HepG2 (cell line): ENCODE results near the gene HS3ST4. TPM values are rescaled to one million over a fixed set of nuclear protein-coding genes. Genes with fewer than 3 reads are reported as not detected.

Experiments used
- ATAC-seq: fragments of 200-7000 bp; cut with Tn5 transposase; 3 replicates; pipeline ENCODE4 v1.9.1; 2020; ENCODE audit warnings: mild to moderate bottlenecking, moderate library complexity
- BruUV-seq: library from RNA; stranded (reverse); fragments of 400-500 nt; replicated peaks from 2 replicates; lab custom pipeline; 2021; lab: Mats Ljungman, UMichigan
- CTCF ChIA-PET: fragments of 300-600 bp; formaldehyde crosslinking; extraction: SDS; loops from one replicate; lab custom pipeline; 2021; ENCODE audit warnings: low total read pairs, inconsistent platforms, low intra/inter-chr PET ratio; lab: Yijun Ruan, JAX
- POLR2A ChIA-PET: fragments of 350-600 bp; sonication (Branson Sonifier 250); formaldehyde crosslinking; loops from one replicate; lab custom pipeline; 2020; ENCODE audit warnings: antibody characterized with exemption, inconsistent platforms; lab: Yijun Ruan, JAX
- DNase-seq: peaks from one replicate; pipeline ENCODE4 v3.0.0-alpha.2; 2015; ENCODE audit warnings: low spot score
- FAIRE-seq: peaks from 3 replicates; lab custom pipeline; 2011; peaks lifted over from hg19 to GRCh38; lab: Jason Lieb, UNC
- H2AFZ ChIP-seq: one replicate; pipeline ENCODE4 v1.6.1; 2011; ENCODE audit warnings: low read length, inconsistent platforms
- H3K27ac ChIP-seq: fragments of 300-600 bp; 3 replicates; pipeline ENCODE4 v1.8.0; 2011; ENCODE audit warnings: mixed run types, mild to moderate bottlenecking, mixed read lengths, low read length, inconsistent platforms; ENCODE audit not compliant: insufficient read depth; ENCODE audit errors: extremely low read length
- H3K27me3 ChIP-seq, 2 experiments: fragments of 200-600 bp in 1 of 2; 2 replicates in 1 of 2; 3 replicates in 1 of 2; pipeline versions ENCODE4 v1.6.0 to v1.8.0; 2011; ENCODE audit warnings: low read length in 2 of 2, mild to moderate bottlenecking in 2 of 2, moderate library complexity in 2 of 2, inconsistent platforms in 1 of 2; ENCODE audit not compliant: insufficient read depth in 2 of 2, control insufficient read depth in 1 of 2
- H3K36me3 ChIP-seq, 2 experiments: fragments of 200-600 bp in 1 of 2; replicated peaks in 1 of 2; 2 replicates in 1 of 2; 3 replicates in 1 of 2; pipeline versions ENCODE4 v1.5.1 to v1.8.0; 2011; ENCODE audit warnings: low read length in 2 of 2, inconsistent platforms in 1 of 2; ENCODE audit not compliant: insufficient read depth in 2 of 2, control insufficient read depth in 1 of 2
- H3K4me1 ChIP-seq: 2 replicates; pipeline ENCODE4 v1.5.1; 2012; ENCODE audit warnings: low read length, inconsistent platforms; ENCODE audit not compliant: insufficient read depth
- H3K4me2 ChIP-seq: 2 replicates; pipeline ENCODE4 v1.6.0; 2011; ENCODE audit warnings: low read depth, low read length, inconsistent platforms
- H3K4me3 ChIP-seq, 3 experiments: fragments of 200-600 bp in 1 of 3; sonication (generic), shearing (Covaris generic) in 1 of 3; replicated peaks in 1 of 3; 2 replicates each; pipeline ENCODE4 v1.5.1; 2011 to 2016; ENCODE audit warnings: low read length in 3 of 3, inconsistent platforms in 2 of 3, low read depth in 2 of 3, mild to moderate bottlenecking in 2 of 3, control low read depth in 1 of 3, mixed read lengths in 1 of 3; ENCODE audit not compliant: insufficient read depth in 1 of 3
- H3K79me2 ChIP-seq: one replicate; pipeline ENCODE4 v1.6.1; 2011; ENCODE audit warnings: low read length, inconsistent platforms; ENCODE audit not compliant: insufficient read depth
- H3K9ac ChIP-seq: 2 replicates; pipeline ENCODE4 v1.6.0; 2011; ENCODE audit warnings: mild to moderate bottlenecking, low read depth, low read length, inconsistent platforms; ENCODE audit not compliant: insufficient read depth
- H3K9me3 ChIP-seq: 2 replicates; pipeline ENCODE4 v1.5.1; 2012; ENCODE audit warnings: mild to moderate bottlenecking, low read length
- H4K20me1 ChIP-seq: 2 replicates; pipeline ENCODE4 v1.6.0; 2011; ENCODE audit warnings: inconsistent platforms, mild to moderate bottlenecking, low read length, moderate library complexity; ENCODE audit not compliant: insufficient read depth
- E2F5 ChIP-seq: sonication (generic); formaldehyde crosslinking; conservative IDR thresholded peaks from 2 replicates; pipeline ENCODE4 v1.4.0; 2020; ENCODE audit warnings: missing genetic modification reagents
- PTBP1 ChIP-seq: fragments of 200-400 bp; formaldehyde crosslinking; IDR thresholded peaks from 2 replicates; pipeline ENCODE4 v1.6.1; 2018; ENCODE audit warnings: low read length, low read depth; ENCODE audit not compliant: poor library complexity, severe bottlenecking
- SUZ12 ChIP-seq: fragments of 150-350 bp; IDR thresholded peaks from 2 replicates; pipeline ENCODE4 v1.6.1; 2014; ENCODE audit warnings: low read depth, low read length
- ZNF609 ChIP-seq: sonication (generic); formaldehyde crosslinking; IDR thresholded peaks from 2 replicates; pipeline ENCODE4 v1.4.0; 2020; ENCODE audit warnings: mild to moderate bottlenecking, missing genetic modification reagents, borderline replicate concordance
- WGBS: methylation state at CpG from one replicate; pipeline ENCODE4 v1.1.6; 2017; ENCODE audit warnings: low lambda C conversion rate; 5-methylcytosine and 5-hydroxymethylcytosine counted together
- in situ Hi-C: cut with HindIII; loops from 2 replicates; pipeline ENCODE4 v1.10.0; 2017; ENCODE audit warnings: low pct_unique_long_range_greater_than_20kb; ENCODE audit not compliant: extremely low pct_ligation_motif_present
- intact Hi-C: fragments of 100-400 bp; cut with micrococcal nuclease; formaldehyde crosslinking; loops from one replicate; pipeline ENCODE4 v1.10.0; 2022; ENCODE audit not compliant: unreplicated experiment
- polyA plus RNA-seq, 8 experiments: library from polyadenylated mRNA; depleted of rRNA in 3 of 8; stranded (reverse) in 7 of 8; unstranded in 1 of 8; fragments of >200 nt; fragmentation: Illumina TruSeq in 4 of 8; extraction: Trizol in 4 of 8; gene quantifications; 2 replicates each; pipeline versions ENCODE4 v1.2.1 to v1.2.3, GENCODE V29; 2011 to 2016; ENCODE audit warnings: low read depth in 4 of 8, missing spikeins in 1 of 8, mixed read lengths in 1 of 8; ENCODE audit not compliant: insufficient read depth in 1 of 8
- total RNA-seq, 5 experiments: library from RNA; depleted of rRNA; stranded (reverse); fragments of >200 nt; fragmentation: Illumina TruSeq; extraction: Trizol; gene quantifications; 2 replicates each; pipeline ENCODE4 v1.2.3, GENCODE V29; 2016; ENCODE audit warnings: low read depth in 1 of 5
- TF ChIP-seq, protein P1 (sequence below): IDR thresholded peaks from 2 replicates; pipeline ENCODE4 v1.6.1; 2016; ENCODE audit warnings: mild to moderate bottlenecking

Gene HS3ST4
- total and polyA plus RNA-seq, 2 of the 13 experiments (the other 11 are each of a cell fraction or from before 2014, with no cell fraction given), result not detected

DNA sequence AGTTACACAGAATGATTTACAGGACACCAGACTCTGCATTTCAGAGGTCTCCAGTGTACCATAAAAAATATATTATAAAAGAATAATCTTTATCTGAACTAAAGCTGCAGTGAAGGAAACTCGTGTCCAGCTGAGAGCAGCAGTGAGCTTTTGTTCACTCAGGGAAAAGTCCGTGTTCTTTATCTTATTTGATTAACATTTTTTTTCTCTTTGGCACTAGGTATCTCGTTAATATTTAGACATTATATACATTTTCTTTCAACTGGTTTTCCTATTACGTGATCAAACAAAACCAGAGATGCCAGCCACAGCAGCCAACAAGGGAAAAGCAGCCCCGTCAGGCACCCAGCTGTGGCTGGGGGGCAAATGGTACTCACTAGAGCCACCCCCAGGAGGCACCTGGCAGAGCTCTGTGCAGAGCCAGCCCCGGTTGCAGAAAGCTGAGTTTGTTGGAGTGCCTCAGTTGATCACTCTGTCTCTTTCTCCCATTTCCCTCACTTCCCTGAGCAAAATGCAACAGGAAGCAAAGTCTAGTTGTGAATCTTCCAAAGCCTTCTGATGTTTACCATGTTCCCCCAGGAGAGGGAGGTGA lies 1.1 kb upstream of the HS3ST4 start:
- FAIRE-seq (no peak), DNase-seq (no peak)
- H3K4me2 ChIP-seq, result no peak overlapping the region
- no peaks in the 10 kb centered on the region for H4K20me1 ChIP-seq
- H3K27ac ChIP-seq, result no peak overlapping the region
- H3K9me3 ChIP-seq, result no peaks in the 10 kb centered on the region
- POLR2A ChIA-PET, result no interaction called here
- peaks cover 17% of the 10 kb centered on the region; the same call in 1 of the 2 replicates for H3K4me1 ChIP-seq
- H3K27me3 ChIP-seq, result peaks cover 14 to 60% of the 10 kb centered on the region in 2 experiments
- no peaks in the 10 kb centered on the region for H3K36me3 ChIP-seq
- intact Hi-C loops, result loop anchor here (10.0 kb wide), 1 partner anchor 1456 kb away; no protein-coding TSS in a partner anchor
- H2AFZ ChIP-seq, result no peak overlapping the region
- TF ChIP-seq ZNF609, result no peak
- TF ChIP-seq PTBP1, result no peak
- TF ChIP-seq SUZ12, result no peak
- TF ChIP-seq, protein P1, sequence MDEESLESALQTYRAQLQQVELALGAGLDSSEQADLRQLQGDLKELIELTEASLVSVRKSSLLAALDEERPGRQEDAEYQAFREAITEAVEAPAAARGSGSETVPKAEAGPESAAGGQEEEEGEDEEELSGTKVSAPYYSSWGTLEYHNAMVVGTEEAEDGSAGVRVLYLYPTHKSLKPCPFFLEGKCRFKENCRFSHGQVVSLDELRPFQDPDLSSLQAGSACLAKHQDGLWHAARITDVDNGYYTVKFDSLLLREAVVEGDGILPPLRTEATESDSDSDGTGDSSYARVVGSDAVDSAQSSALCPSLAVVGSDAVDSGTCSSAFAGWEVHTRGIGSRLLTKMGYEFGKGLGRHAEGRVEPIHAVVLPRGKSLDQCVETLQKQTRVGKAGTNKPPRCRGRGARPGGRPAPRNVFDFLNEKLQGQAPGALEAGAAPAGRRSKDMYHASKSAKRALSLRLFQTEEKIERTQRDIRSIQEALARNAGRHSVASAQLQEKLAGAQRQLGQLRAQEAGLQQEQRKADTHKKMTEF (CRISPR knock-in tag), result no peak
- TF ChIP-seq E2F5, result no peak
- TF ChIP-seq, all 625 proteins: peak for 0
- no TSS peak for BruUV-seq
- Histone ChIP-seq H3K79me2 (no peaks in the 10 kb centered on the region), H3K9ac (no peak overlapping the region), H3K4me3 (no peak overlapping the region)
- CTCF ChIA-PET, result no interaction called here
- in situ Hi-C loops, result no loop called here
- ATAC-seq, result no peak
- WGBS, result 4% methylated on average over 6 of the region's 6 CpGs
